Right ventricle myocardium superior (tissue), 1 donor: ENCODE results near the gene SNX8. TPM values are rescaled to one million over a fixed set of nuclear protein-coding genes. Genes with fewer than 3 reads are reported as not detected.
"Not testable (repeated sequence)": the region's sequence is repeated elsewhere in the genome, so short reads cannot be mapped to it uniquely, and the experiment has no call there.

Experiments
- ATAC-seq: fragments of 200-7000 bp; cut with Tn5 transposase; one replicate; pipeline ENCODE4 v1.9.1; 2020; ENCODE audit warnings: mild to moderate bottlenecking; ENCODE audit not compliant: poor library complexity
- DNase-seq: peaks from one replicate; pipeline ENCODE4 v3.0.0-alpha.2; 2020
- intact Hi-C: fragments of 100-400 bp; cut with DNase I; formaldehyde crosslinking; loops from one replicate; pipeline ENCODE4 v1.11.2; 2022
- total RNA-seq: library from RNA; stranded (reverse); fragmentation: NEBNext Ultra II Directional; extraction: Animal tissue kit (Norgen Biotek cat#: 25700); gene quantifications from one replicate; pipeline ENCODE4 v1.2.1, GENCODE V29; 2021
- donor health status: DM: no; HTN: yes; CAD: no; lungs with severe emphysema.

Gene SNX8
- total RNA-seq, 1 donor from 2014 or later: 19.1 TPM

DNA sequence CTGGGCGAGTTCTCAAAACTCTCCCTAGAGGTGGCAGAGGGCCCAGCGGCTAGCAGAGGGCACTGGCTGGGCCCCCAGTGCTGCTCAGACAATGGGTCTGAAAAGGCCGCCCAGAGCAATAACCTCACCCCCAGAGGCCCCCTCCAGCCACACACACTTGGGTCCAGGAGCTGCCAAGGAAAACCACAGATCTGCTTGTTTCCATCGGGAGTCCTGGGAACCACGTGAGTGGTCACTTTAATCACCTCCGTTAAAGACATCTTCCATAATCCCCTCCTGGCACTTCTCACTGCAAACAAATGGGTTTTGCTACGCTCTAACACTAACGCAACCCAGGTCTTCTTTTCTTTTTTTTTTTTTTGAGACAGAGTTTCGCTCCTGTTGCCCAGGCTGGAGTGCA, 42.2 kb downstream of the SNX8 start:
- ATAC-seq (no peak), DNase-seq (no peak)
- intact Hi-C loops: no loop called here

DNA sequence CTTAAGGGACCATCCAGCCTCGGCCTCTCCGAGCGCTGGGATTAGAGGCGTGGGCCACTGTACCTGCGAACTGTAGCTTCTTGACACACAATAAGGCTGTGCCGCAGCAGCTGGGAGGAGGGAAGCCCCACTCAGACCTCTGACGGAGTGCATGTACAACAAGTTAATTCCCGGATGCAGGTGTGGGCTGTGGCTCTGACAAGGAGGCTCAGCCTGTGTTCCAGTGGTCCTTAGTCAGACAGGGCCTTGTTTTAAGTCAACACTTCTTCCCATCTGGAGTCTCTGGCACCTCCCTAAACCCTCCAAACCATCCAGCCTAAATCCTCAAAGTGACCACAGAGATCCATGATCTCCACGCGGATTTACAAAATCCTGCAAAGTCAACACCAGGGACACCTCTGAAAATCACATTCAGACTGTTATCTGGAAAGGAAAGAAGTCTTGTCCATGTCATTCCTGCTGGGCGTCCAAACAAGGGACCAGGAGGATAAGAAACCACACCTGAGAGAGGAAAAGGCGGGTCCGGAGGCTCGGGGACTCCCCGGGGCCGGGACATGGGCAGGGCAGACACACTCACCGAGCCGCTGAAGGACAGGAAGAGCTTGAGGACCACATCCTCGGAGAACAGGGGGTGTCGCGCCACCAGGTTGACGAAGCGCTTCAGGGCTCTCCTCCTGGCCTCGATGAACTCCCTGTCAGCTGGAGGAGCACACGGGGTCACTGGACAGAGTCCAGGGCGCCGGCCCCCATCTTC, 42.8 kb downstream of the SNX8 start:
- DNase-seq (no peak), ATAC-seq (no peak)
- intact Hi-C loops: no loop called here

DNA sequence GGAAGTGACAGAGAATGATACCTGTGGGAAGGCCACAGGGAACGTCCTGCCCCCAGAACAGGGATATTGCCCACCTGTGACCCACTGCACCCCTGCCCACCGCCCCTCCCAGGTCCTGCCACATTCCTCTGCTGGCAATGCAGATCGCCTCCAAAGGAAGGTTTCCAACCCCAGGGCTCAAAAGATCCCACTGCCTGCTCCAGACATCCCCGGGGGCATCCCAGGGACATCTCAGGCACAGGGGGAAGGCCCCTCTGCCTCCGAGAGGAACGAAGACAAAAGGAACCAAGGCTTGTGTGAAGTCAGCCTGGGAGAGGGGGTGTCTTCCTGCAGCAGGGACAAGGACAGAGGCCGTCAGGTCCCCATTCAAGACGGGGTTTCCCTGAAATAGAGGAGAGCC, 43.7 kb downstream of the SNX8 start:
- DNase-seq: no peak
- intact Hi-C loops: no loop called here
- no peak for ATAC-seq

DNA sequence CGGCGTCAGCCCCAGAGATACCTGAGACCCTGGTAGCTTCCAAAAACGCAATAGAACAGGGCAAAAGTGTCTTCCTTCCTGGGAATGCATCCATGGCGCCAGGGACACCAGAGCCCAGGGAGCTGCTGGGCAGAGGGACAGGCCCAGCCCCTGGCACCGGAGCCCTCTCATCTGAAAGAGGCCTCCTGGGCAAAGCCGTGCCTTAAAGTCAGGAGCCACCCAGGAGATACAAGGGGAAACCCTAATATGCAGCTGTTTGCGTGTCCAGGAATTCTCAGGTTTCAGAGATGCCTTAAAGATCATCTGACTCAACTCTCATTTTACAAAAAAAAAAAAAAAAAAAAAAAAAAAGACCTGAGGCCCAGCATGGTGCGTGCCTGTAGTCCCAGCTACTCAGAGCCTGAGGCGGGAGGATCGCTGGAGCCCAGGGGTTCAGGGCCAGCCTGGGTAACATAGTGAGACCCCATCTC, 44.2 kb downstream of the SNX8 start:
- ATAC-seq: no peak
- intact Hi-C loops: no loop called here

DNA sequence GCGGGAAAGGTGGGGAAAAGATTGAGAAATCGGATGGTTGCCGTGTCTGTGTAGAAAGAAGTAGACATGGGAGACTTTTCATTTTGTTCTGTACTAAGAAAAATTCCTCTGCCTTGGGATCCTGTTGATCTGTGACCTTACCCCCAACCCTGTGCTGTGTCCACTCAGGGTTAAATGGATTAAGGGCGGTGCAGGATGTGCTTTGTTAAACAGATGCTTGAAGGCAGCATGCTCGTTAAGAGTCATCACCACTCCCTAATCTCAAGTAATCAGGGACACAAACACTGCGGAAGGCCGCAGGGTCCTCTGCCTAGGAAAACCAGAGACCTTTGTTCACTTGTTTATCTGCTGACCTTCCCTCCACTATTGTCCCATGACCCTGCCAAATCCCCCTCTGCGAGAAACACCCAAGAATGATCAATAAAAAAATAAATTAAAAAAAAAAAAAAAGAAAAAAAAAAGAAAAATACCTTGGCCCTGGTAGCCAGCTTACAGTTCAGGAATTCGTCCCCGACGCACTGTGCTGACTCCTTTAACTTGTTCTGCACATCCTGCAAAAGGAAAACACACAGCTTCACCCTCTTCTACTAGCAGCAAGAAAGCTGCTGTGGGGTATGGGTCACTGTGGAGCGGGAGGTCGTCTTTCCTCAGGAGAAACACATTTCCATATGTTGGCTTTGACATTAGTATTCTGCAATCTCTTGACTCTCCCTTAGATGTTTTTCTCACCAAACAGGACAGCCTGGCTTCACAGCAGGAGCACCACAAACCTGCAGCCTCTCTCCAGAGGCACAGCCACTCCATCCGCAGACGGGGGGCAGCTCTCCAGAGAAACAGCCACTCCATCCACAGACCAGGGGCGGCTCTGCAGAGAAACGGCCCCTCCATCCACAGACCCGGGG, 44.9 kb downstream of the SNX8 start:
- DNase-seq, ATAC-seq, intact Hi-C loops: not testable (repeated sequence)

More for the DNA sequence above, 44.2 kb downstream of the SNX8 start:
- no peak for DNase-seq

DNA sequence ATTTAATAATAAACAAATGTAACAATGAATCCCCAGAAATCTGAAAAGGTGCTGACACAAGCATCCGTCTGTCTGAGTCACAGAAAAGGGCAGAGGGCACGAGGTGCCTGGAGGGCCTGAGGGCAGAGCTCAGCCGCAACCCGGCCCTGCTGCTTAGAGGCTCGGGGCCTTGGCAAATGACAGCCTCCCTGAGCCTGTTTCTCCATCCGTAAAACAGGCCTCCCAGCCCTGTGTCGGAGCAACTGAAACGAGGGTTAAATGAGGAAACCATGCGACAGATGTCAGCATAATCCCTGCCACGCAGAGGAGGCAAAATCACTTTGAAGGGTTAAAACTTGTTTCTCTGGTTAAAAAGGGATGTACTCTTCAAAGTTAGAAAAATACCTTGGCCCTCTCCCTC, 47.3 kb downstream of the SNX8 start:
- DNase-seq (no peak), ATAC-seq (no peak)

DNA sequence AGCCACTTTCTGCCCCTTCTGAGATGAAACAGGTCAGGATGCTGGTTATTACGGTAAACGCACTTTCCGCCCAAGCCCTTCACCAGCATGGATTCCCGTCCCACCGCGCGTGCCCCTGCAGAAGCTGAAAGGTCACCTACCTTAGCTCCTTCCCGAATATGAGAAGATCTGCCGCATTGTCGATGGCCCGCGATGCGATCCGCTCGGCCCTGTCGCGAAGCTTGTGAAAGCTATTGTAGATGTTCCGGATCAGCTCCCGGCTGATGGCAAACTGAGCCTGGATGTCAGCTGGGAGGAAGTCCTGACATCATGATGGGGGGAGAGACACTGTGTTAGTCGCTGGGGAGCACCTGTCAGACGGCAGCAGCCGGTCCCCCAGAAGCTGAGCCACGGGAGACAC, 50.1 kb downstream of the SNX8 start:
- DNase-seq (no peak), ATAC-seq (no peak)

More for the DNA sequence above, 47.3 kb downstream of the SNX8 start:
- intact Hi-C loops: no loop called here

DNA sequence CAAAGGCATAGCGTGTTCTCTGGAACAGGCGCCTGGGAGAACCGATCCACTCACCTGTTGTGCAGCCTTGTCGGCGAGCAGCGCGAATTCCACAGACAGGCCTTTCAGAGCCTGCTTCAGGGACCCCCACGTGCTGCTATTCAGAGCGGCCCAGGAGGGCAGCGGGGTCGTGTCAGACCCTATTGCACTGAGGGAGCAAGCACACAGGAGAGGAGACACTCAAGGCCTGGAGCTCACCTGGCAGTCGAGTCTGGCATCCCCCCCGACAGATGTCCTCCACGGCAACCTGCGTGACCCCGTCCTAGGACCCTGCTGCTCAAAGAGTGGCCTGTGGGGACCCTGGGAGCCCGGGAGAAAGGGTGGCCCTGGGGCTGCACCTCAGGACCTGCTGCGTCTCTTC, 51.1 kb downstream of the SNX8 start:
- intact Hi-C loops: no loop called here
- ATAC-seq: no peak
- no peak for DNase-seq

More for the DNA sequence above, 50.1 kb downstream of the SNX8 start:
- intact Hi-C loops: no loop called here

DNA sequence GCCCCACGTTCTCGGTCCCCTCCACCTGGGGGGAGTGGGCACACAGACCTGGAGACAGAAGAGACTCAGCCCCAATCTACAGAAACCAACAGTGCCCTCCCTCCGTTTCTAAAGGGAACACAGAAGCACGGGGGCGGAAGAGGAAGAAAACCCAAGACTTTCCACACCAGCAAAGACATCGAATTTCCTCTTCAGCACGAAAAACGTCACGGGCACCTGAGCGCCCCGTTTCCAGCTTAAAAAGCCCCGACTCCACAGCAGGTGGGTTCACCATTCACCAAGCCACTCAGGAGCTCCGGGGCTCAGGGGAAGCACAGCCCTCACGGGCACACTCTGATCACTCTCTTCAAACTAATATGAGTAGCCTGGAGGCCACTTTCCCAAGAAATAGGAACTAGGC, 52.6 kb downstream of the SNX8 start:
- no peak for ATAC-seq
- no peak for DNase-seq
- intact Hi-C loops: no loop called here

DNA sequence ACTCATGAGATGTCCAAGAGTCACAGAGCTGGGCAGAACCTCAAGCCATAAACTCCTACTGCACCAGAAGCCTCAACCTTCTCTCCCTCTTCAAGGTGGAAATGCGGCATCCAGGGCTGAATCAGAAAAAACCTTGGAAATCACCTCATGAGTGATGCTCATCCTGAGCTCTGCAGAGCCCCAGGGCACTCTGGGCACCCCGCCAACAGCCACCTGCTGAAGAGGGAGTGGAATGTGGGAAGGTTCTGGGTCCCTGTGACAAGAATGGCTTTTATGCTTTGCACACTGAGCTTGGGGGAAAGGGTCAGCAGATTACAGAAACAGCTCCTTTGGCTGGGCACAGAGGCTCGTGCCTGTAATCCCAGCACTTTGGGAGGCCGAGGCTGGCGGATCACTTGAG, 53.4 kb downstream of the SNX8 start:
- ATAC-seq (no peak), DNase-seq (no peak)
- intact Hi-C loops: no loop called here

DNA sequence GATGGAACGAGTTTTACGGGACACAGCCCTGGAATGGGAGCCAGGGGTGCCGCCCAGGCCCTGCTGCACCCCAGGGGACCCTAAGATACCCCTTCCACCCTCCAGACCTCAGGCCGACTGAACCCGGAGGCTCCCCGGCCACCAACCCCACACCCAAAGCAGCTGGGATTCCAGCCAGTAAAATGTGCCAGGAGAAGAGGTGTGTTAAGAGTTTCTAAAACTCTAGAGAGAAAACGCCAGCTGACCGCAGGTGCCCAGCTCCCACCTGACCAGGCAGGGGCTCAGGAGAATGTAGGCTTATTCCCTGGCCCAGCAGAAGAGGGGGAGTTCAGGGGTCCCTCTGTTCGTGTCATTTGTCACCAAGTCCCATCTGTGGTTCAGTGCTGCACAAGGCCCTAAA, 54.8 kb downstream of the SNX8 start:
- intact Hi-C loops: no loop called here
- ATAC-seq (no peak), DNase-seq (no peak)

DNA sequence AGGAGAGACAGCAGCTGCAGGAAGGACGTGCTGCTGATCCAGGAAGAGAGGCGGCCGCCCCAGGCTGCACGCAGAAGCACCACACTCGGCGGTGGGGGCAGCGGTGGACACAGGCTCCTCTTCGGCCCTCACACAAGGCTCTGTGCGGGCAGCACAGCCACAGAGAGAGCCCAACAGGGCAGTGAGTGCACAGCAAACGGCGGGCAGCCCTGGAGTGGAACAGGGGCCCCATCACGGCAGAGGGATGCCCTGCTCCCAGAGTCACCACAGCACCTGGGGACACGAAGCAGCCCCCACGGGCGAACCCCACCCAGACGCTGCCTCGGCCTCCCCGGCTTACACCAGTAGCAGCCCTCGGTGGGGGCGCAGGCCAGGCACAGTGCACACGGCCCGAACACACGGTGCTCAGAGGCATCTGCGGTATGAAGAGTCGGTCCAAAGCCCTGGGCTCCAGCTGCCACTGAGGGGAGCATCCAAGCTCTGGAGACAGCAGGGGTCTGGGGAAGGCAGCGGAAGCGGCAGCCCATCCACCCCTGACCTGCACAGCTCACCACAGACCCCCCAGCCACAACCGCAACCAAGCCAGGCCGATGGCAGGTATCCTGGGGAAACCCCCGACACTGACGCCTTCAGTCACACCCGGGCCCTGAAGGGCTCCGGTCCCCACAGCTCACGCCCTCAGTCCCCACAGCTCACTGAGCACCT, 55.4 kb downstream of the SNX8 start:
- DNase-seq: no peak
- intact Hi-C loops: no loop called here
- ATAC-seq: no peak

DNA sequence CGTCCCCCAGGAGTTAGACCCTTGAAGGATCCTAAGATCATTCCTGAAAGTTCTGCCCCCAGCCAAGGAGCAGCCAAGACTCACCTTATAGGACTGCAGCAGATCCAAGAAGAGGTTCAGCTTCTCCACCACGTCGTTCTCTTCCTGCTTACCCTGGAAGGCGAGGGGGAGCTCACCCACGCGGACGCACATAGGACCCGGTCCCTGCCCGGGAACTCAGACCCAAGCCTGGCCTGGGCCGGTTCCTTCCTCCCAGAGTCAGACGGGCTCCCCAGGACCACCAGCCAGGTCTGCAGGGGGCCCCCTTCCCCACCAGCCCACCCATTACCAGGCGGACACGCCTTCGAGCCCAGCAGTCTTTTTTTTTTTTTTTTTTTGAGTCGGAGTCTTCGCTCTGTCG, 56.6 kb downstream of the SNX8 start:
- intact Hi-C loops: no loop called here
- ATAC-seq (no peak), DNase-seq (no peak)

DNA sequence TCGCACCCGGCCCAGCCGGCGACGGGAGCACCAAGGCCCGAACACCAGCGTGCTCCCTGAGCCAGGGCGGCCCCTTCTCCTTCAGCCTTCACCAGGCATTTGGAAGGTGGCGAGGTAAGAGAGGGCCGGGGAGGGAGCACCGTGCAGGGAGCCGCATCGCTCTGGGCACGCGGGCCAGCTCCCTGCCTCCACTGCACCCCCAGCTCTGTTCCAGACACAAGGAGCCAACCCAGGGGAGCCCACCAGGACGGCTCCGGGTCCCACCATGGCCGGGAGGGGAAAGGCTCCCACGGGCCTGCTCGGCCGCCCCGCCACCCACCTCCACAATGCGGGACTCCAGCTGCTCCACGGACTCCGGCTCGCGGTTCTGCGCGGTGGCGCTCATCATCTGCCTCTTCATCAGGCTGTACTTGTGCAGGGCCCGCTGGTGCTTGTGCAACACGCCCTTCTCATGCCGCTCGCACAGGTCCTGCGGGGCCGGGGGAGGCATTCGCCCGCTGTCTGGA, 57.1 kb downstream of the SNX8 start:
- ATAC-seq (no peak), DNase-seq (no peak)
- intact Hi-C loops: no loop called here

DNA sequence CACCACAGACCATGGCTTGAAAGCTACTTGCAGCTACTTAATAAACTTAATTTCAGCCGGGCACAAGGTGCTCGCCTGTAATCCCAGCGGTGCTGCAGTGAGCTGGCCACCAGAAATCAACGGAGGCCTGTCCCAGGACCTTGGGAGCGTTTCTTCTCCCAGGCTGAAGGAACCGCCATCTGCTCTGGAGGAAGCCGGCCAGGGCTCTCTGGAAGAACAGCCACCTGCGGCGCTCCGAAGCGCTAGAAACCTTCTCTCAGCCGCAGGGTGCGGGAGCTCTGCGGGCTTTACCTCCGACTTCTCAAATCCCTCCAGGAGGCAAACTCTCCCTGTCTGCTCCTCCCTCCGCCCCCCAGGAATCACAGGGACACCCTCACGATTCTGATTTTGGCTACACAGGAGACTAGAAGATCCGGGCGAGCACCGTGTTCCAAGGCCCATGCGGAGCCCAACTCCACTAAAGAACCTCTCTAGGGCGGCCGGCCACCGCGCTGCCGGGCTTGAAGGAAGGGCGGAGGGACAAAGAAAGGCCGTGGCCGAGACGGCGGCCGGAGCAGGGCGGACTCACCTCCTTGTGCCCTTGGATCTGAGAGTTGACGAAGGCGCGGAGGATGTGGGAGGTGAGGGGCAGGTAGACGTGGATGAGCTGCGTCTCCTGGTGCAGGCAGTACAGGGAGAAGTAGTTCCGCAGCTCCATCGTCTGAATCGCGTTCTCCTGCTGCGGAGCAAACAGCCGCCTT, 57.8 kb downstream of the SNX8 start:
- intact Hi-C loops: no loop called here
- DNase-seq (no peak), ATAC-seq (no peak)

DNA sequence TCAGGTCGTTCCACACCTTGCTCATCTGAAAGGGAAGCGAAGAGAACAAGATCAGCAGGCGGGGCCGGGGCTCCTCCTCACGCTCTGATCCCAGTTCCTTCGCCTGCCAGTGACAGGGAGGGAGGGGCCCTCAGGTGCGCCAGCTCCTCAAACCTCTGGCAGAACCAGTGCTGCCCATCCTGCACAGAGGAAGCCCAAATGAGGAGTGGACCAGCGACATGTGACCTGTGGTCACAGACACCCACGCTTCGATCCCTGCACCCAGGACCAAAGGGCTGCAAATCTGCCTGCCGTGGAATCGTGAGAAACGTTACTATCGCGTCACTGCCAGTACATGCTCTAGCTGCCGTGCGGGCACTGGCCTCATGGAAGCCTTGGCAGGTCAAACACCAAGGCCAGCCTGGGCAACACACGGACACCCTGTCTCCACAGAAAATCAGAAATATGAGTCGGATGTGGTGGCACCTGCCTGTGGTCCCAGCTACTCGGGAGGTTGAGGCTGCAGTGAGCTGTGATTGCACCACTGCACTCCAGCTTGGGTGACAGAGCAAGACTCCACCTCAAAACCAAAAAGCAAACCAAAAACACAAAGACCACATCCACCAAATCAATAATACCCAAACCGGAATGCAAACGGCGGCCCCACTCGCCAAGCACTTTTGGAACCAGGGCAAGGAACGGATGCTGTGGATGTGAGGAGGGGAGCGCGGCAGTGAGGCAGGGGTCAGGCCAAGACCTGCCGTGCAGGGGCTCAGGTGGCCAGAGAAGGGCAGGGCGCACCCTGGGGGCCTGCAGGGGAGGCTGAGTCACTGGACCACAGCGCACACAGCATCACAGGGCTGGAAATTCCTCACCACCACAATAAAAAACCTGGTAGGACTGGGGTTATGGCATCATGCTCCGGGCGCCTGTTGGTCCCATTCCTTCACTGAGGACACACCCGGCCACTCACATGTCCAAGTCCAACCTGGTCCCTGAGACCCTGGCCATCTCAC, 58.8 kb downstream of the SNX8 start:
- no peak for DNase-seq
- no peak for ATAC-seq
- intact Hi-C loops: no loop called here

DNA sequence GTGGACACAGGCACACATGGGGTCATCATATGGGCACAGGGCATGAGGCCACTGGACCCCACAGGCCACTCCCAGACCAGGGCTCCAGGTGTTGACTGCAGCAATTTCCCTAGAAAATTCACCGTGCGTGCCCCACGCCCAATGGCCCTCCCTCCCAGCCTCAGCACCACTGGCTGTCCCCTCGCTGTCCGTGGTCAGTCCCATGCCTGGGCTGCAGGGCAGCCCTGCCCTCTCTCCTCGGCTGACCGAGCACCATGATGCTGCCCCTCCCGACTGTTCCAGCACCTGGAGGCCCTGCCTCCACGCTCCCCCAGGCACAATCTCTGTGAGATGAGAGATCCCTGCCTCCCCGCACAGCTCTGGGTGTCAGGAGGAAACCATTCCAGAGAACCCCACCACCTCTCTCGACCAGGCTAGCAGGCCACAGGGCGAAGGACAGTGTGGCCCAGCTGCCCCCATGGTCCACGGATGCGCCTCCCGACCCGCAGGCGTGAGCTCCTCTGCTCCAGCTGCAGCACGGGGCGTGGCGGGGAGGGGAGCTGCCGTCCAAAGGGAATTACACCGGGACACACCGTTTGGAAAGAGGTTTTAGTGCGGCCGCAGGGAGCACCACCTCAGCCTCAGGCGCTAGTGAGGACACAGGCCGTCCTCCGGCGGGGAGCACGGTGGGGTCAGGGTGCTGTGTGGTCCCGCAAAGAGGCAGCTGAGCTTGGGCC, 59.7 kb downstream of the SNX8 start:
- no peak for ATAC-seq
- intact Hi-C loops: no loop called here
- no peak for DNase-seq
